Activated CD4-positive, alpha-beta T cell treated with anti-CD3 and anti-CD28 coated beads for 1 hour (primary cell): ENCODE measurements around the gene CTU2.
A peak's percentile ranks its signal among the peaks of the same experiment; 100 is the strongest.

ENCODE experiments used
- DNase-seq: peaks from one replicate; pipeline ENCODE4 v3.0.0-alpha.2; 2020

Gene CTU2

DNA sequence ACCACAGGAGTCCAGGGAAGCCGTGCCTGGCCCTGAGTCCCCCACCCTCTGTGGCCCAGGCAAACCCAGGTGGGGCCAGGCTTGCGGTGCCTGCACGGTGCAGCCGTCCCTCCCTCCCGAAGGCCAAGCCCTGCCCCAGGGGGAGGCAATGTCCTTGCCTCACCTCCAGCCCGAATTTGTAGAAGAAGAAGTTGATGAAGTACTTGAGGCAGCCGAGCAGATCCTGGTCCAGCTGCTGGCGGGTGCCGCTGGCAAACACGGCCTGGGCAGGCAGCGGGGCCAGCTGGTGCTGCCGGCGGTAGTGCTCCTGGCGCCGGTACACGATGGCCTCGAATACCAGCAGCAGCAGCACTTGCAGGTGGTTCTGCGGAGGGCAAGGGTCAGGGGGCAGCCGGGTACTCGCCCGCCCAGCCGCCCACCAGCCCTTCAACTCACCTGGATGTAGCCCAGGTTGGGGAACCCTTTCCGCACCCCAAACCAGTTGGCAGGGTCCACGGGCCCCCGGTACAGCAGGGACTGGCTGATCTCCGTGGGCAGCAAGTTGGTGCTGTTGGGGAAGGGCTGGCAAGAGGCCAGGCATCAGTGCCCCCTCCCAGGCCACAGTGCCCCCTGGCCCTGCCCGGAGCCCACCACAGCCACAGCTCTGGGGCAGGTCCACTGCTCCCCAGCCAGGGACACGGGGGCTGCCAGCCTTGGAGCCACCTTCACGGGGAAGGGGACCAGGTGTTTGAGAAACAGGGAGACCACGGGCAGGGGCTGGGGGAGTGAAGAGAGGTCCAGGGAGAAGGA lies 26.1 kb downstream of the CTU2 start:
- no peak for DNase-seq

DNA sequence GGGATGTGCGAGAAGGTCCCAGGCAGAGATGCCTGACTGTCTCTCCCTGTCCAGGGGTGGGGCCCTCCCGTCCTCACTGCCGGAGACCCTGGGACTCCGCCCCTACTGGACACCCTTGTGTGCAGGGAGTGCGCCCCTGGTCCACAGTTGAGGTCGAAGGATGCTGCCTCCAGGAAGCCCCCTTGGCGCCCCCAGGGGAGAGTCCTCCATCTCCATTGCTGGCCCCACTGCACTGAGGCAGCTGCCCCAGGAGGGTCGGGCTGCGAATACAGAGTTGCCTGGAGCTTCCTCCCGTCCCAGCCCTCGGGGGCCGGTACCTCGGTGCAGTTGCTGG lies 26.6 kb downstream of the CTU2 start:
- DNase-seq, result no peak

DNA sequence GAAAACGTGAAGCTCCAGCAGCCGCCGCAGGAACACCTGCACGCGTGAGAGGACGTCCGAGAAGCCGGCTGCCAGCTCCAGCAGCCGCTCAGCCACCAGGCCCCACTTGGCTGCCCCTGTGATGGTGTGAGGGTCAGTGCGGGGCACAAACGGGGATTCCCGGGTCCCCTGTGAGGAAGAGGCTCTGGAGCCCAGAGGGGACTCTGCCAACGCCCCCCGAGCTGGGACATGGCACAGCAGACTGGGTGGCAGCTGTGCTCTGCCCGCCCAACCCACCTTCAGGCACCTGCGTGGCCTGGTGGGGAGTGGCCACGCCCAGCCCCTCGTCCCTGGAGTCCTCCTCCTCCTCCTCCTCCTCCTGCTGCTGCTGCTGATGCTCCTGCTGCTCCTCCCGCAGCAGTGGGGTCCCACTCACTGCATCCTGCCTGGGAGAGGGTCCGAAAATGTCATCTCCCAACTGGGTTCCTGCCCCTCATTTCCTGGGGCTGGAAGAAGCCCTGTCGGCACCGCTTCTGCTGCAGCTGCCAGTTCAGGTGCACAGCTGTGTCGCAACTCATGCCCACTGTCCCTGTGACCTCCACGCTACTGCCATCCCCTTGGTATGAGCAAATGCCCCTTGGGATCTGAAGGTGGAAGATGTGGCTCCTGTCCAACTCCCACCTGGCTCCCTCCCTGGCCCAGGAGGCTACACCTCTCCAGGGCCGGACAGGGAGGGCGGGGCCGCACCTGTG lies 27.5 kb downstream of the CTU2 start:
- no peak for DNase-seq

DNA sequence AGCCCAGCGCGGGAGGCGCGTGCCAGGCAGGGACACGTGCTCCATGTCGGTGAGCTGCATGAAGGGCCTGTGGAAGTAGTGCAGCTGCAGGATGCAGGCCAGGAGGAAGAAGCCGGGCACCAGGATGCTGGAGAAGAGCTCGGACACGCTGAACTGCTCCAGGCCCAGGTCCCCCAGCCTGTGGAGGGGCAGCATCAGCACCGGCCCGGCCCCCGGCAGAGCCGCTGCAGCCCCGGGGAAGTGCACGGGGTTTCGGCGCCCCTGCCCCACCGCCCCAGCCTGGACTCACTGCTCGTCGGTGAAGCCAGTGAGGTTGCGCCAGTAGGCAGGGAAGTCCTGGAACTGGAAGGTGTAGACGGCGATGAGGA lies 28.0 kb downstream of the CTU2 start:
- DNase-seq, result no peak

DNA sequence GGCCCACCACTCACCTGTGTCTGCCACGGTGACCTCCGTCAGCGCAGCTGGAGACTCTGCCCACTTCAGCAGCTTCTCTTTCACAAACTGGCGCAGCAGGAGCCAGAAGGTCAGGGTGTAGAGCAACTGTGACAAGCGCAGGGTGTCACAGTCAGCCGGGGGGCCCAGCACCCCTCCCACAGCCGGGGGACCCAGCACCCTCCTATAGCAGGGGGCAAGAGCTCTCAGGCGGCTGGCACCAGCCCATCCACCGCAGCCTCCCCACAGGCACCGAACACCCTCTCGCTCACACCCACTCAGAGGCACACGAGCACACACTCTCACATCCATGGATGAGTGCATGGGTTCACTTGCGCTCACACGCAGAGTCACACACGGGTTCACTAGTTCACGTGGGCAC lies 28.8 kb downstream of the CTU2 start:
- no peak for DNase-seq

DNA sequence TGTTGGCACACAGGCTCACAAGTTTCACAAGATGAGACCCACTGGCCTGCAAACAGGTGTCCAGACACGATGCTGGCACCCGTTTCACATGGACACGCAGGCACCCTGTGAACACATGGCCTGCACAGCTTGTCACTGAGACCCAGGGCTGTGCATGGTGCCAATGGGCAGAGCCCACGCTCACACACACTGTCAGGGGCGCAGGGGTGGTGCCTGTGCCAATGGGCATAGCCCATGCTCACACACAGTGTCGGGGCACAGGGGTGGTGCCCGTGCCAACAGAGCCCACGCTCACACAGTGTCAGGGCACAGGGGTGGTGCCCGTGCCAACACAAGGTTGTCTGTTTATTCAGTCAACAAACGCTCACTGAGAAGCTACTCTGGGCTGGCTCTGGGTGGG lies 29.3 kb downstream of the CTU2 start:
- DNase-seq, result no peak

DNA sequence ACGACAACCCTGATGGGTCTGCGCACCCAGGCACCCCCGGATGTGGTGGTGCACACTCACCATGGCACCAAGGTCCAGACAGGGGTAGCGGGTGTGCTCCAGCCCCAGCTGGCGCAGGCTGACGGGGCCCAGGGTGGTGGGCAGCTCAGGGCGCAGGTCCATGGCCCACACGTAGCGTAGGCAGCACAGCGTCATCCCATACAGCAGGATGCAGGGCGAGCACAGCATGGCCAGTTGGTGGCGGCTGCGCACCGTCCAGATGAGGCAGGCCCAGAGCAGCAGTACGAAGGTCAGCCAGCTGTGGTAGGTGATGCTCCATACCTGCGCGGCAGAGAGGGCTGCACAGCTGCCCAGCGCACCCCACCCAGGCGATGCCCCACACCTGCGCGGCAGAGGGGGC lies 29.8 kb downstream of the CTU2 start:
- DNase-seq, result no peak

DNA sequence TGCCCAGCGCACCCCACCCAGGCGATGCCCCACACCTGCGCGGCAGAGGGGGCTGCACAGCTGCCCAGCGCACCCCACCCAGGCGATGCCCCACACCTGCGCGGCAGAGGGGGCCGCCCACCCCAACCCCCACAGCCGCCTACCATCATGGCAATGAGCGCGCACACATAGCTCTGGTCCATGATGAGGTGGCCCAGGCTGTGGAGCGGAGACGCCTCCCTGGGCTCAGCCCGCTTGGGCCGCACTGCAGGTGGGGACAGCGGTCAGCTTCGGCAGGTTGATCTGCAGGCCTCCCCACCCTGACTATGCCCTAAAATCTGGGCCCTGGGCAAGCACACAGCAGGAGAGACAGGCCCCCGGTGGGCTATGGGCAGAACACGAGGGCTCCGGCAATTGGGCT lies 30.2 kb downstream of the CTU2 start:
- DNase-seq, result no peak

DNA sequence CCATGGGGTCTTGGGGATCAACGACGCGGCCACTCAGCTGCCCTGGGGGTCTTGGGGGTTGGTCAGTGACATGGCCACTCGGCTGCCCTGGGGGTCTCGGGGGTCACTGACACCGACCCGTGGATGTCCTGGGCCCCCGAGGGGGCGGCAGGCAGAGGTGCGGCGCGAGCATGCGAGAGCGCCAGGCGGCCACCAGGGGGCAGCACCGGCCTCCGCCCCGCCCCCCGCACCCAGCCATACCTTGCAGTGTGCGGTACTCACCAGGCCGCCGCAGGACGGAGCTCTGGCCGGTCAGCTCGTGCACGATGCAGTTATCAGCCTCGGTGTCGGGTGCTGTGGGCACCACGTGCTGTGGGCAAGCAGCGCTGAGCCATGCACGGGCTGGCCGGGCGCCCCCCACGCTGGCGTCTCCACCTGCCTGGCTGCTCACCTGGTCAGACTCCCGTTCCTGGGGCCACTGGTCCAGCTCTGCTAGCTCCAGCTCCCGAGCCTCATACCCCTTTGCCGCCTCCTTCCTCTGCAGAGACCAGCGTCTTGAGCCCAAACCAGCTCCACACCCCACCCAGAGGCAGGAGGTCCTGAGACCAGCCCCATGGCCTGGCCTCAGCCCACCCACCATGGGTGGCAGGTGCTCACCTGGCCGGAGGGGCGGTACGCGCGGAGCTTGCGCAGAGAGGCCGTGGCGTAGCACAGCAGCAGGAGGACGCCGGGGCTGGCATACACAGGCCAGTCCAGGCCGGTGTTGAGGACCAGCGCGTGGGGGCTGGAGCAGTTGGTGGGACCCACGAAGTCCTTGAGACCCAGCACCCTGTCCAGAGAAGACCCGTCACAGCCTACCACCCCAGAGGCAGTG lies 31.2 kb downstream of the CTU2 start:
- peak; percentile 48 for DNase-seq

DNA sequence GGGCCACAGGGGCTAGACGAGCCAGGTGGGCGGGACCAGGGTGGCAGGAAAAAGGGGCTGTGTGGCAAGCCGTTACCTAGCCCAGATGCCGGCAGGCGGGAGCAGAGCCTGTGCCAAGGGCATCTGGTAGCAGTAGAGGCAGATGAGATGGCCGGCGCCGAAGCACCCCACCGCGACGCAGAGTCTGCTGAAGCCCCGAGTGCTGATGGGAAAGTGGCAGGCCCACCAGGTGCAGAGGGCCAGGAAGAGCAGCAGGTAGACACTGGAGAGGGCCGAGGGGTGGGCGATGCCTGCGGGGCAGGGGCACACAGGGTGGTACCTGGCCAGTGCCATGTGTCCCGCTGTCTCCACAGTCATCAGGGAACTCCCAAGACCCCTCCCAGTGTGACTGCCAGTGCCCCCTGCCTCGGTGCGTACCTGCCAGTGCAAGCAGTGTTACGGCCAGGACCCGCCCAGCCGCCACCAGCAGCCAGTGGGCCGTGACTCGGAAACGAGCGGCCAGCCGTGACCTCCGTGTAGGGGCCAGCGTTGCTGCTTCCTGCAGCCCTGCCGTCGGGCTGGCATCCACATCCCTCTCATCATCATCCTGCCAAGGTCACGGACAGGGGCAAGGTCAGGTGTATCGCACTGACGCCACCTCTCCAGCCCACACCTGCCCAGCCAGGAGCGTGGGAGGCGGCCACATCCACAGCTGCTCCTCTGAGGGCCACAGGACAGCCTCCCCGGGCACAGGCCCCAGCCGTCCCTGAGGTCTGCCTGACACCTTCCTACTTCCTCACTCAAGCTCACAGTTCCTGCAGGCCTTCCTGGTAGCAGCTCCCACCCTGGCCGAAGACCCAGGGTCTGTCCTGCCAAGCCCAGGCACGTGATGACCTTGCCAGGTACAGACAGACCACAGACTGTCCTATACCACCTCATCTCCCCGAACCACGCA lies 32.1 kb downstream of the CTU2 start:
- no peak for DNase-seq

DNA sequence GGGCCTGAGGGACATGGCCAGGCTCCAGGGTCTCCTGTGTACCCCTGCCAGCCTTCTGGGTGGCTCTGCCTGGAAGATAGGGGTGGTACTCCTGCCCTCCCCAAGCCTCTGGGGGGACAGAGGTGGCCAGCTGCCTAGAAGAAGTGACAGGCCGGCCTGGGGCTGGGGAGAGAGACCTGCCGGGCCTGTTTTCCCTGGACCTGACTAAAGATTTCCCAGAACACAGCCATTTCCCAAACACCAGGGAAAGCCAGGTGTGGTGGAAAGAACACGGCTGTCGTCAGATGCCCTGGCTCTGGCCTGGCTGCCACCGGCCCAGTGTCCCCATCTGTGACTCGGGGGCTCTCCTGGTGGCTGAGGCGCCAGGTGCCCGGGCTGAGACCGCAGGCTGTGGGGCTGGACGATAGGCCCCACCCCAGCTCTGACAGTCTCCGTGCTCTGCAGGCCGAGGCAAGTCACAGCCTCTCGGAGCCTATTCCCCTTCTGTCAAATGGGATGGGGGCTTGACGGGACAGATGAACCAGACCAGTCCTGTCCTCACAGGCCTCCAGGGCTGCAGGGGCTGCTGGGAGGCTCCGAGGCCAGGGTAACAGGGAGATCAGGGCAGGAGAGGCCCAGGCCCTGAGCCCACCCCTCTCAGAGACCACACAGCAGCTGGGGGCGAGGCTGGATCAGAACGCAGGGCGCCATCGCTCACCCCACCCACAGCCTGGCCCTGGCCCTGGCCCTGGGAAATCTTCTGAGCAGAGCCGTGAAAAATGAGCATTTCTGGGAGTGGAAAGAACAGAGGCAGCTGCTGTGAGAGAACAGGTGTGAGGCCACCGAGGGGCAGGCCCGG lies 33.1 kb downstream of the CTU2 start:
- DNase-seq, result no peak

DNA sequence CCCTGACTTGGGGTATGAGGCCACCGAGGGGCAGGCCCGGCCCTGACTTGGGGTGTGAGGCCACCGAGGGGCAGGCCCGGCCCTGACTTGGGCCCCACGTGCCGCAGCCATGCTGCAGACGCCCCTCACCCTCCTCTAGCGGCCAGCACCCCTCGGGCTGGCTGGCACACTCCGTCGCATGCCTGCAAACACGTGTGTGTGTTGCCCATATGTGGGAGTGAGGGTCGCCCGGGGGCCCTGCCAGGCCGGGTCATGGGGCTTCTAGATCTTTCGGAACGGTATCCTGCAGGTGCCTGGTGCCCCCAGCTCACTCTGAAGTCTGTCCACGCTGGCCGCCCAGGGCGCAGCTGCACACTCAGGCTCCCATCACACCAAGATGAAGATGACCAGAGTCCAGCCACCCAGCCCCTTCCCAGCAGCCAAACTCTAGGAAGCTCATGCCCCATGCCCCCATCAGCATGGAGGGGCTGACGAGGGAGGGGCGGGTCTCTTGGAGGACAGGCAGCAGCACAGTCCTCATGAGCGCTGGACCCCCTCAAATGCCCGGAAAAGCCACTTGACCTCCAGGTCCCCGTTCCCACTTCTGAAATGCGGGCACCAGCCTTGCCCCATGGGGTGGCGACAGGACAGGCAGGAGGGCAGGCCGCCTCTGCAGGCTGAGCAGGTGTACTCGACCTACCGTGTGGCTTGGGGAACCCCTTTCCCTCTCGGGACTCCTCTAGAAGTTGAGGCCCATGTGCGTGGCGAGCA lies 33.8 kb downstream of the CTU2 start:
- no peak for DNase-seq

DNA sequence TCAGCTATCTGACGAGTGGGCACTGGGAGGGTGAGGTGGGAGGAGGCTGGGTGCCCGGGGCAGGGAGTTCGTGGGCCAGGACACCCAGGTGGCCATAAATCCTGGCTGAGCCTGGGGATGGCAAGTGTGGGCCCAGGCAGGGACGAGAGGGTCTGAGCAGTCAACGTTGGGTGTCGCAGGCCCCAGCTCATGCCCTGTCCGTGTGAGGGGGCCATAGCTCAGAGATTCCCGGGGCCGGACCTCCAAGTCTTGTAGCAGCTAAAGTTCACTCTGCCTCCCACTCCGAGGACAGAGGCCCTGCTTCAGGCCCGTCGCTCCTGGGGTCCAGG lies 34.4 kb downstream of the CTU2 start:
- DNase-seq, result no peak

DNA sequence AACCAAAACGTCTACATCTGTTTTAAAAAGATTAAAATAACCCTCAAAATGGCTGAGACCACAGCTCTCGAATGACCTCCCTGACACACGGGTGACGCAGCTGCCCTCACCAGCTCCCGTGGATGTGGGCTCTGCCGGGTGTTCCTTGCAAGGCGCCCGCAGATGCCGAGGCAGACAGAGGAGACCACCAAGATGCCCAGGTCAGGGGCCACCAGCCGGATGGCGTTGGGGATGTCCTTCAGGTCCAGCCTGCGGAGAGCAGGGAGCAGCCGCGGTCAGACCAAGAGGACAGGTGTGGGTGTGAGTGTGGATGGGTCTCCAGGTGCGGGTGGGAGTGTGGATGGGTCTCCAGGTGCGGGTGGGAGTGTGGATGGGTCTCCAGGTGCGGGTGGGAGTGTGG lies 35.1 kb downstream of the CTU2 start:
- DNase-seq, result no peak

DNA sequence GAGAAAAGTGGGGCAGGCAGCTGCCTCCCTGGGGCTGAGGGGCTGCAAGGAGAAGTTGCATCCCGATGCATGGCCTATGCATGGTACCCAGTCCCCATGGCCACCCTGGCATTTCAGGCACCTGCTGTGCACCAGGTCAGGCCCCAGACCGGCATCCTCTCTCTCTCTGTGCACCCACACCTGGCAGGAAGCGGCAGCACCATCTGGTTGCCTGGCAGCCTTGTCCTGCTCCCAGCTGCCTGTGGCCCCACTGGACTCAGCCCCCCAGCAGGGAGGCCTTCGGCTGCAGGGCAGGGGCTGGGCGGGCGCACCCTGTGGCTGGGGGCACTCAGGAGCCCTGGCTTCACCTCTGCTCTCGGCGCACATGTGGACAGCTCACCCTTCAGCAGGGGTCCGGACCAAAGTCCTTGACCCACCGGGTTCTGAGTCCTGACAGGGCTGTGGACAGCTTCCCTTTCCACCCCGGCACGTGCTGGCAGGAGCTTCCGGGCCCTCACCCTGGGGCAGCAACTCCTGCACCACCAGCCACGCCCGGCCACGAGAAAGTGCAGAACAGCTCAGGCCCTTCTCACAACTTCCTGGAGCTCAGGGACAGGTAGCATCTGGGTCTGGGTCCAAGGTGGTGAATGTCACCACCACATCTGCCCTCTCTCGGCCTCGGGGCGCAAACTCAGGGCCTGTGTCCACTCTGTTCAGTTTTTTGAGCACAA lies 36.7 kb downstream of the CTU2 start:
- no peak for DNase-seq

DNA sequence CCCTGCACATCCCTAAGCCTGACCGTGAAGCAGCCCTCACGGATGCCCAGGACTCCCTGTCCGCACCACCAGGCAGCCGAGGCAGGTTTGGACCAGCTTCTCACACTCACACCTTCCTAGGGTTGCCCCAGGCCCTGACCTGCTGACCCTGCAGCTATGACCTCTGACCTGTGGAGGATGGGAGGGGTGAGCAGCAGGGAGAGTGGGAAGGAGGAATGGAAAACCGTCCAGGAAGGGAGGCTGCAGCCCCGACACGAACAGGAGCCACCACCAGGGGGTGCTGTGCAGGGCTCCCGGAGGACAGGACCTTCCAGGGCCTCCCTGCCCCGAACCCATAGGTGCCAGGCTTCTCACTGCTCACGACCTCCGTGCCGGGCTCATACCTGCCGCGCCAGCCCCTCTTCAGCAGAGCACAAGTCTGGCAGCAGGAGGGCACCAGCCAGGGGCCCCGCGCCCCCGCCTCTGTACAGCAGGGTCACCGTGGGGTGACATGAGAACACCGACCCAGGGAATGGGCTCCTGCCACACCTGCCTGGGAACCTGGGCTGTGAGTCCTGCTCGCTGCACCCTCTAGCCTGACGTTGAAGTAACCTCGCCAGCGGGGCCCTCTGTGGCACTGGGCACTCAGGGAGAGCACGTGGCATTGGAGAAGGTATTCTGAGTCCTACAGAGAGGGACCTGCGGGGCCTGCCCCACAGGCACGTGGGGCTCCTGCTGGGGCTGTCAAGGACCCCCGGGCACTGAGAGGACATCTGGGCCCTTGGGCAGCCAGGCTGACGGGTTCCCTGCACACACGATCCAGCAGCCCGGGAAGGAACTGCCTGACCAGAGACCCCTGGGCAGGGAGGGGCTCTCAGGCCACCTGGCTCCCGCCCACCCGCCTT lies 37.6 kb downstream of the CTU2 start:
- DNase-seq, result peak; percentile 67

DNA sequence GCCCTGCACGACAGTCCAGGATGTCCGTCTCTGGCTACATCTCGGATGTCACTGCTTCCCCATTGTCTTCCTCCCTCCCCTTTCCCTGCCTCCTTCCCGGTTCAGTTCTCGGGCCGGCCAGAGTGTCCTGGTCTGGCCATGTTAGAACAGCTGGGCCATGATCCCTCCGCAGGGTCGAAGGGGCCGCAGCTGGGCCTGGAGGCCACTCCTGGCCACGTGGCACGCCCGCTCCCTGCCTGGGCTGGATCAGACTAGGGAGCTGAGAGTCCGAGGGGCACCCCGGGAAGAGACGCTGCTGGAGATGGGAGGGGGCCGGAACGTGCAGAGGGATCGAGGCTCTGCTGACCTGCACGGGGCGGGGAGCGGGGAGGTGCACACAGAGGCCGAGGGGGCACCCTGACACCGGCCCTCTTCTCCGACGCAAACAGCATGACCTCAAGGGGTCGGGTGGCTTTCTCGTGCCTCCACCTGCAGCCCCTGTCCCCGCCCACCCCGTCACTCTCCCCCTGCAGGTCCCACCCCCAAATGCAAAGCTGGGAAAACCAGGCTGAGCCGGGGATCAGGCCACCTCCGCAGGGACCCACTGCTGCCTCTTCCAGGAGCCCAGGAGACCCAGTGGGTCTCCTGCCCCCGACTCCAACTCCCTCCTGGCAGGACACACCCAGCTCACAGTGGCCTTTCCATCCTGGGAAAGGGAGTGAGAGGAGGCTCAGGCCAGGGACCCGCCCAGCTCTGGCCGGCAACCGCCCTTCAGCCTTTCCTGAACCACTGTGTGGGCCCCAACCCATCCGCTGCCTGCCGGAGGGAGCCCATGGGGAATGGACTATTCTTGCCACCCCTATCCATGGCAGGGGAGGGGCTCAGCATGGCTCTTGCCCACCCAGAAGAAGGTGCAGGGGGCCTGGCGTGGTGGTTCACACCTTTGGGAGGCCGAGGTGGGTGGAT lies 38.5 kb downstream of the CTU2 start:
- no peak for DNase-seq

DNA sequence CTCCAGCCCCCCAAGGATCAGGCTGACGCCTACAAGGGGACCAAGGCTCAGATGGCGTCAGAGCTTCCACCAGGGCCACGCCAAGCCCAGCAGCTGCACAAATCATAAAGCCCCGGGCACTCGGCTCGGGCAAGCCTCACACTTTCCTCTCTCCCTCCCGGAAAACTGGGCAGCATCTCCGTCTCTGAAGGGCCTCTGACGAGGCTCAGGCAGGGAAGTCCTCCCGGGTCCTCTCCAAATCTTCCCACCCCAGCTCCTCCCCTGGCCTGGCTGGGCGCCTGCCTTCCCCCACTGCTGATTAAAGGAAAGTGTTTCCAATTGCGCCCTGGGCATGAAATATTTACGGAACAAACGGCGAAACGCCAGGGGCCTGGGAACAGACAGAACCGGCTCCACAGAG lies 40.2 kb downstream of the CTU2 start:
- DNase-seq, result no peak
